ENCODE data around the gene PTPRE.

Gene PTPRE

DNA sequence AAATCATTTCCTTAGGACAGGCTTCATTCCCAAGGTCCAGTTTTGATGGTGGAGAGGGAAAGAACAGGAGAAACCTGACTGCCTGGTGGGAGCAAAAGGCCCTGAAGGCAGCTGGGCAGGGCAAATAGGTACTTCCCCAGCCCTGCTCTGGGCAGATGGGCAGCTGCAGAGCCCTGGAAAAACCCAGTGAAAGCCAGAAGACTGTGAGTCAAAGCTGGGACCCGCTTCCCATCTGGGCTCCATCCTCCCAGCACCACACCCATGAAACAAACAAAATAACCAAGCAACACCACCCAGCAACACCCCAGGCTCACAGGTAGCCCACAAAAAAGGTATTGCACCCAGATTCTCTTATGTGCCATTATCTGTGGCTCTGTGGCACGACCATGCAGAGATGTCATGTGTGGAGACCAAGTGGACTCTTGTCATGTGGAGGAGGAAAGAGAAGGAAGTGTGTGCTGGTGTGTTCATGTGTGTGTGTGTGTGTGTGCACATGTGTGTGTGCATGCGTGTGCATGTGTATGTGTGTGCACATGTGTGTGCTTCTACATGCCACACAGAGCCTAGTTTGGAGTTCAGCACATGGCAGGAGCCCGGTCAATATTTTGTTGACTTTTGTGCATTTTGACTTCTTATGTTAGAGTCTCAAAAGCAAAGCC lies 24.0 kb upstream of the PTPRE start:
- DNase-seq (ENCODE audit: low spot score), result no peak

DNA sequence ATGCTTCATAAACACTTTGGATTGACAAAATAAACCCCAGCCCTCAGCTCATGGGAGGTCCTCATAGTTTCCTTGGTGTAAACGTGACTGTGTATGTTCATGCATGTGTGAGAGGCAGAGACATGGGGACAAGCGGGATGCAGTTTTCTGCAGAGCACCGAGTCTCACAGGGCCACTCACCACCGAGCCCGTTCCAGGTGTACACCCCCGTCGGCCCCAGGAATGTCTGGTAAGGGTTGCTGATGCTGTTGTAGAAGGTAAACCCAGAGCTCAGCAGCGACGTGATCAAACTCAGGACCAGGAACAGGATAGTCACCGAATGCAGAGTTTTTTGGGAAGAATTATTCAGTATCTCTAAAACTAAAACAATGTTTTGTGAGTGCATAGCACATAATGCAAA lies 23.4 kb upstream of the PTPRE start:
- no peak for DNase-seq (ENCODE audit: low spot score)

DNA sequence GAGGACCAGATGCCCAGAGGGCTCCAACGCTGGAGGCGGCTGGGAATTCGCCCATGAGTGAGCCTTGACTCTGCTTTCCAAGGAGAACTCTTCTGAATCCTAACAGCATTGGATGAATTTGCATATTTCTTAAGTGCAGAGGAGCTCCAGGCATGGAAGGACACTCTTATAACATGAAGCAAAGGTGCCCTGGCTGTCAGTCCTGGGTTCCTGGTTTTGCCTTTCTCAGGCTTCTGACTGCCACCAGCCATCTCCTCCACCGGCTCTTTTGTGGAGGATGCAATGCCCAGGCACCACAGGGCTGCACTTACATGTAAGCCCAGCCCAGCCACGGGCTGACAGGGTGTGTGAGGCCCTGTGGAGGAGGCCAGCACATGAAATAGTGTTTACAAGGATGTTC lies 22.4 kb upstream of the PTPRE start:
- DNase-seq (ENCODE audit: low spot score), result no peak

DNA sequence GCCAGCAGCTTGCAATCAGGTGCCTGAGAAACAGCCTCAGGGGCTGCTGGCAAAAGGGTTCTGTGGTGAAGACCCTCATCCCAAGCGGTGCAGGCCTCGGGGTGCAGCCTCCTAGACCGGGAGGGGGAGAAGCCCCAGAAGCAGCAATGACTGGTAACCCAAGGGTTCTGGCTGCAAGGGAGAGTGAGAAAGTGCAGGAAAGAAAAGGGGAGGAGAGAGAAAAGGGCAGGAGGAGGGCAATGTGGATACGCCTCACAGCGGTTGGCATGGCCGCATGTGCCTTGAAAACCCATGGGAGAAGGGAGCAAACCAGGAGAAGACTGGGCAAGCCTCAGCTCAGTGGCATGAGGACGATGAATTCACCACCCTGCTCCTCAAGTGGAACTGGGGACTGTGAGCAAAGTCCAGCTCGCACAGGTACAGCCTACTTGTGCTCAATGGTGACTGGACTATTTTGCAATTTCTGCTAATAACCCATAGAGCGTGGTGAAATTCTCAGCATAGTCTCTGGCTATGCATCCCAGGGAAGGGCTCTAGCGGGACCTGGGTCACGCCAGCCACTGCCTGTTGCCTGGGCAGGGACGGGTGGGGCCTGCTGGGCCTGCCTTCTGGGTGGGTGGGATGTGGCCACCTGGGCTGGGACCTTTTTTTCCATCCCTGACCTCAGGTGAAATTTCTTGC lies 20.4 kb upstream of the PTPRE start:
- no peak for DNase-seq (ENCODE audit: low spot score)

DNA sequence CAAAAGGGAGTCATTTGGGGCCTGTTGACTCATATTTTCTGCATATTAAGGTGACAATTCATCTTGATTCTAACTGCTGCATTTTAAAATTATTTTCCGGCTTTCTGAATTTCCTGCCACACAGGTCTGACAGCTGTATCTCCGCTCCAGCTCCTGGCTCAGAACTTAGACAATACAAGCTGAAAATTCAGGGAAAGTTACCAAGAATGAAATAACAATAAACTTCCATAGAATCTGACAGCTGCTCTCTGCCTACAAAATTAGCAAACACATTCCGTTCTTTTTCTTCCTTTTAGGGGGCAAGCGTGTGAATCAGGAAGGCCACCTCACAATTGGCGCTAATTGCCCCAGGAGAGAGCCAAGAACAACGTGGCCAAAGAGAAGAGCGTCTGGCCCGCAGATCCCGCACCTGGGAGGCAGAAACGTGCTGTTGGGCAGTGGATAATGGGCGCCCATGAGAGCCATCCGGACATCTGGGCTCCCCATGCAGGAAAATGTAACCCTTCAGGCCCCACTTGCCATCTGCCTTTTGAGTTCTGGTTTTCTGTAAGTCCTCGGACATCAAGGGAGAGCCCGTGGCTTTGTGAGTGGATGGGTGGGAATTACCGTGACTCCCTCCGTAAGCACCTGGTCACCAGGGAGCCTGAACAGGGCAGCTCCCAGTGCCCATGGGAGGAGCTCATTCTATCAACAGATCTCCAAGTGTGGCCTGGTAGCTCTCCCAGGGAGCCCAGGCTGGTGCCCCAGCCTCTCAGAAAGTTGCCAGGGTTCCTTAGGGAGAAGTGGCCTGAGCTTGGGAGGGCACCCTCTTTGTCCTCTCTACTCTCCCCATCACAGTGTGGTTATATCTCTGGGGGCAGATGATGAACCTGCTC lies 19.1 kb upstream of the PTPRE start:
- no peak for DNase-seq (ENCODE audit: low spot score)

DNA sequence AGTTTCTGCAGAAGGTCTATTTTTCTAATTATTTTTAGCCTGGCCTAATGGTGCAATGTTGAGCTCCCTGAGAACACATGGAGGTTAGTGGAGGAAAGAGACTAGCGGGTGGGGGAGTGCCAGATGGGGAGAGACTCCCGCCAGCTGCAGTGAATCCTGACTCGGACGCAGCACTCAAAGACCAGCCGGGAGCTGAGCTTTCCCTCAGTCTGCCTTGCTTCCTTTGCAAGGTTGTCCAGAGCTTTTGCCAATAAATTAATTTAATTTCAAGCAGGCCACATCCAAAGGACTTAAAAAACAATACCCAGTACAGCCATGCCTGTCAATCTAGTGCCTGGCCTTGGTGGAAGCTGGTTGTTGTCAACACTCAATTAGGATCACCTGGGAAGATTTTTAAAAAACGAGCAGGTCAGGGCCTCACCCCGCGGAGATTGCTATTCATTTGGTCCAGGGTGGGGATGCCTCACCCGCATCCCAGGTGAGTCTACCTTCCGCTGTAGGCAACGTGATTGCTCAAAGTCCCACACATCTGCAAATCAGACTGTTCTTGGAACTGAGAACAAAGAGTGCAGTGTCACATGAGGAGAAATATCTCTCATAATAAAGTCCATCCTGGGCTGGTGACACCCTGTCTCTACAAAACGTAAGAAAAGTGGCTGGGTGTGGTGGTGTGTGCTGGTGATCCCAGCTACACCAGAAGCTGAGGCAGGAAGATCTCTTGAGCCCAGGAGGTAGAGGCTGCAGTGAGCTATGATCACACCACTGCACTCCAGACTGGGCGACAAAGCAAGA lies 18.2 kb upstream of the PTPRE start:
- no peak for DNase-seq (ENCODE audit: low spot score)

DNA sequence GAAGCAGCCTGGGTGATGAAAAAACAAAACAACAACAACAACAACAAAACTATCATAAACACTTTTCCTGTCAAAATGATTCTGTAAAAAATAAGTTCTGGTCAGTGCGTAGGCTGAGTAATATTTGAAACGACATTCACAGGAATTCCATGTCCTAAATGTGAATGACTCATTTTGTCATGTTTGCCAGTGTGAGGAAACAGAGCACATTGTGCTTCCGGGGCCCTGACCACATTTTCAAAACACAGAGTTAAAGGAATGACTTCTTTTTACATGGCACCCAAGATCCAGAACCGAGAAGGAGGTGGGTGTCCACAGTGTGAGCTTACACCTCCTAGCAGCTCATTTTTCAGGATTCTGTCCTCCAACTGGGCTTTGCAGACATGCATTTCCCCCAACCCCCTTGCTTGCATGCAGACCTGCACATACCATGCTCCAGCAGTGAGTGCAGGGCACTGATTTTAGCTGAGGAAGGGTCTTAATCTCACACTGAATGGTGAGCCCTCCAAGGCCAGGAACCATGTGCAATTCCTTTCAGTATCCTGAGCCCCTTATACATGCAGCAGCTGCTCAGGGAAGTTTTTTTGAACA lies 17.2 kb upstream of the PTPRE start:
- DNase-seq (ENCODE audit: low spot score), result no peak

DNA sequence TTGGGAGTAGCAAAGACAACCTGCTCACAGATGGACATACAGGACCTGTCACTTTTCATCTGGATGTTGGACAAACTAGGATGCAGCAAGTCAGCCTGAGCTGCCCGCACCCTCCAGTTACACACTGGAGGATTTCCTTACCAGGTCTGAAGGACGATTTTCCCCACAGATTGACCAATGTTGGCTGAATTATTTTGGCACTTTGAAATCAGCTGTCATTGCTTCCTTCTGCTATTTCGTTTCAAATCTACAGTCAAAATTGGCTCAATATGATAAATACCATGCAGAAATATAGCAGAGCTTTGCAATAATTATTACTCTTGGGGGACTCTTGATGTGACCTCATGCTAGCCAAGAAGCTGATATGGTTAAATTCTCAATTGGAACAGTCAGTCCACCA lies 16.7 kb upstream of the PTPRE start:
- no peak for DNase-seq (ENCODE audit: low spot score)

DNA sequence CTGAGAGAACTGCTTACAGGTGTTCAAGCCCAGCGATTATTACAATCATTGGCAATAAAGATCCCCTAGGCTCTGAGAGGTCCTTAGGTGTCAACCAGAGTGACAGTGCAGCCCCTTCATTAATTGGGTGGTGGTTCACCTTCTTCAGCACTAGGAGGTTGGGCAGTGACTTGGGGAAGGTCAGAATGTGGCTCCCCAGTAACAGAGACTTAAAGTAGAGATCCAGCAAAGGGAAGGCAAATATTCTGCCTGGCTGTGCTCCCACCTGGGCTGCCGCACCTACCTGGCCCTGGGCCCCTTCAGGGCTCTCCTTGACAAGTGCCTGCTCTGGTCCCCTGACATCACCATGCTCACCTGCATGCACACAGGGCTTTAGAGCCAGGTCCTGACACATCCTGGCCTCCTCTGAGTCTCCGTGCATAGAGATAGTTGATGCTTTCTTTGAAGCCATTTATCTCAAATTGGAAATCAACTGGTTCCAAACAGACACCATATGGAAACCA lies 16.0 kb upstream of the PTPRE start:
- DNase-seq (ENCODE audit: low spot score), result no peak

DNA sequence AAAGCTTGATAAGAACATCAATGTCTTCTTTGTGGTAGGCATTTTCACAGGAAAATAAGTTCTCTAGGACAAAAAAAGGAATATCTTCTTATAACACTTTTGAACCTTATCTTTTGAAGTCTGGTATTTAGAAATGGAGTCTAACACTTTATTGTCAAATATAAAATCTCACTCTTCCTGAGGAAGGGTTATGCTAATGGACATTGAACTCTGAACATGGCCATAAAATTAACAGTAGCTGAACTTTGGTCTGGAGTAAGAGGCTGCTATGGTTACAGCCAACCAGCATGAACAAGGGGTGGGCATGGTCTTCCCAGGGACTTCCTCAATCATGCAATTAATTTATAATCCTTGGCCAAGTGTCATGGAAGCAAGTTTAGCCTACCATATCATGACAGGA lies 14.2 kb upstream of the PTPRE start, which contains the start of gene CLRN3:
CLRN3 (minus strand) TSS at position 199 of the 400 bp plus-strand sequence; CDS start at position 42, 157 bp downstream.
- DNase-seq (ENCODE audit: low spot score), result no peak

DNA sequence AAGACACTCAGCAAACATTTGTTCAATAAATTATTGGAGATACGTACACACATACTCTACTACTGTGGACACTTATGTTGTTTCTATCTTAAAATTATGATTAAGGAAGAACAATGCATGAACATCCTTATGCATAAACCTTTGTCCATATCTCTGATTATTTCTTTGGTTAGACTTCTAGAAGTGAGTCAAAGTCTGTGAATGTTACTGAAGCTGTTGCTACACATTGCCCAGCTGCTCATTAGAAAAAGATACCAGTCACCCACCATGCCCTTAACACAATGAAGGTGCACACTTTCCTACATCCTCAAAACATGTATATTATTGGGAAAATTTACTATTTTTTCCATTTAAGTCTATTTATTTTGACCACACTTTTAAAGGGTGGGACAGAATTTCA lies 12.8 kb upstream of the PTPRE start:
- DNase-seq (ENCODE audit: low spot score), result no peak

DNA sequence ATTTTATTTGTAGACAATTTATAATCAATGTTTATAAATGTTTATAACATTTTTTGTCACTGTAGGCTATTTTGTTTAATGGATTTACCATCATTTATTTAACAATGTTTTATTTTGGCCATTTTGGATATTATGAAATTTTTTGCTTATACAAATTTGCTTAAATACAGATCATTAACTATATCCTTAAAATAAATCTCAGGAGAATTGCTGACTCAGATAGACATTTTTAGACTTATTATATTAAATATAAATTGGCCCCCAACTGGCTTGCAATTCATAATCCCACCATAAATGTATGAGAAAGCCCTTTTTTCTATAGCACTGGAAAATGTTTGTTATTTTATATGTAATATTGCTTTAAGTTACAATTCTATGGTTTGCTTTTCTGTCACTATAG lies 10.3 kb upstream of the PTPRE start:
- DNase-seq (ENCODE audit: low spot score), result no peak

DNA sequence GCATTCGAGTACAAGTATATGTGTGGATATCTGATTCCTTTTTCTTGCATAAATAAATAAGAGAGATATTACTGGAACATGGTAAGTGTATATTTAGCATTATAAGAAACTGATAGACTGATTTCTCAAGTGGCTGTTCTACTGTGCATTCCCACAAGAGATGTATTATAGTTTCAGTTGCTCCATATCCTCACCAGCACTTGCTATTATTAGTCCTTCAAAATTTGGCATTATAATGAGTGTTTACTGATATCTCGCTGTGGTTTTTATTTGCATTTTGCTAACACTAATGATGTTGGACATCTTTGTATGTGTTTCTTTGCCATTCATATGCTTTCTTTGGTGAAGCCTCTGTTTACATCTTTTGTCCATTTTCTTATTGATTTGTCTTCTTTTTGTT lies 9.7 kb upstream of the PTPRE start:
- no peak for DNase-seq (ENCODE audit: low spot score)

DNA sequence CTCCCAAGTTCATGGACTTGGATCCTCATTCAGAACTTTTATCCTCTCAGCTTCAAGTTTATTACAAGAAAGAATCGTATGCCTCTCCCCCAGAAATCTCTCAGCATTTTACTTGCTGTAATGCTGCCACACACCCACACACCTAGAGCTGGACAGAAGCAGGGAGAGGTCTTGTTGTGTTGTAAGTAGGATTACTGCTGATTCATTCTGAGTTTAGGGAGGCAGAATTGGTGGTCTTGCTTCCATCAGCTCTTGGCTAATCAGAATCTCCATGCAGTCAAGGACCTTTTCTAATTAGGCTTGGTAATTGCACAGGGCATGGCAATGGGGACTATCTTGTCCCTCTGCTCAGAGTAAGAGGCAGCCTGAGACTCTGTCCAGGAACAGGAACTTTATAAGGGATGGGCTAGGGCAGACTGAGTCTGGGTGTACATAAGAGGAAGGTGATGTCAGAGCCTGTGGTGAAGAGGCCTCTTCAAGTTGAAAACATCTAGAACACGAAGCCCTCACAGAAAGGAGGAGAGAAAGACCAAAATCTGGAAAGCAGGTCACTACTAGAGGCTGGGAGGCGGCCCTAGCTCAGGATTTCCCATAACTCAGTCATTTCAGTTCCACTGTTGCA lies 7.0 kb upstream of the PTPRE start:
- DNase-seq (ENCODE audit: low spot score), result peak; percentile 66

DNA sequence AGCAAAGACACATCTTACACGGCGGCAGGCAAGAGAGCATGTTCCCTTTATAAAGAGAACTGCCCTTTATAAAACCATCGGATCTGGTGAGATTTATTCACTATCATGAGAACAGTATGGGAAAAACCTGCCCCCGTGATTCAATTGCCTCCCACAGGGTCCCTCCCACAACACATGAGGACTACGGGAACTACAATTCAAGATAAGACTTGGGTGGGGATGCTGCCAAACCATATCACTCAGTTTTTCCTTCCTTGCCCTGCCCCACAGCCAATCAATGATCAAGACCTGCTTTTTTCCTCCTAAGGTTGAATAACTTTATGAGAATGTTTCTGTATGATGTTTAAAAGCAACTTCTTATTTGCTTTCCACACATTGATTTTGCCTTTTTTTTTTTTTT lies 3.1 kb upstream of the PTPRE start:
- DNase-seq (ENCODE audit: low spot score), result no peak

DNA sequence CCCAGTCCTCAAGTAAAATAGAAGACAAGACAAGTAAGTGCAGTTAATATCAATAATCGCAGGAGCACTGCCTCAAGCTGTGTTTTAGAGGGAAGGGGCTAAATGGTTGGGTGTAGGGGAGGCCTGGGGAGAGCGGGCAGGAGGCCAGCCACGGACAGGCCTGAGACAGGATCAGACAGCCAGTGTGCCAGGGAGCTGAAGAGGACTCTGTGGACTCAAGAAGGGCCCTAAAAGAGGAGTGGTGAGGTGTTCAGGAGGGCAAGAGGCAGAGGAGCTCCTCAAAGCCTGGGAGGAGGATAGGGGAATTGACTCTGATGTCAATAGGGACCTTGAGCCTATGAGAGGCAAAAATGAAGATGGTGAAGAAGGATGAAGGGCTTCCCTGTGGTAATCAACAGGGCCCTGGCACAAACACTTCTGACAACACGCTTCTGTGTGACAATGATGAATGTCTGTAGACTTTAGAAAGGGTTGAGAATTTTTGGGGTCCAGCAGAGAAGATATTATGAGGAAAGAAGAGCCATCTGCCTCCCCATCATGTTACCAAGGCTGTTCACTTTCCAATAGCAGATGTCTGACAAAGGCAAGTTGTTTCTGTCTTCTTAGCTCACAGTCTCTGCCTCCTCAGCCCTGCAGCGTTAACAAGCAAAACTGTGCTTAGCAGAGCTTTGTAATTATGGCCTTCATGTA lies 2.4 kb upstream of the PTPRE start:
- DNase-seq (ENCODE audit: low spot score), result no peak

DNA sequence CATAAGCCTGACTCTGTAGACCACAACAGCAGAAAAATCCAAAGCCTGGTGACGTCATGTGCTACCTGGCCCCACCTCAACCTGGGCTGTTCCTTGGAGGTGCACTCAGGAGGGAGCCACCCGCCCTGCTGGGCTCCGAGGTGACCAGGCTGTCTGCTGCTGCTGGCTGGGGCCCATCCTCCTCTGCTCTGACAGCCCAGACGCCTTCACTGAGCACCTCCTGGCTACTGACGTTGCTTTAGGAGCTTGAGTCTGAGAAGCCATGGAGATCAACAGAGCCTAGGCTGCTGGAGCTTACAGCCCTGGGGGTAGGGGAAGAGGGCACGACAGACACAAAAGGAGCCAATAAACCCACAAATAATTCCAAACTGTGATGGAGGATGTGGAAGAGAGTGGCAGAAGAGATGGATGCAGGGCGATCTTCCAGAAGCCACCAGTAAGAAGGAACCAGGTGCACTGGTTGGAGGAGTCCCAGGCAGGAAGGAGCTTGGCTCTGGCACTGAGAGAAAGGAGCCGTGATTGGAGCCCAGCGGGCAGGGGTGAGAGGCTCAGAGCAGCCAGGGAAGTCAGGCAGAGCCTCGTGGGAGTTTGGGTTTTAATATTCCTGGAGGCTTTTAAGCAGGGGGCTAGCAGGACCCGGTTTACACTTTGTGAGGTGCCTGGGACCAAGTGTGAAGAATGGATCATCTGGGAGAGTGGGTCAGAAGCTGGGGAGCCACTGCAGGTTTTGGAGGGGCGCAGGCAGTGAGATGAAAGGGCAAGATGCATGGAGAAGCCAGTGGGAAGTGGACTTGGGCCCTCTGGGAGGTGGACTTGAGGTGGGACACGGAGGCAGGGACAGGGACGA lies 1.7 kb upstream of the PTPRE start:
- DNase-seq (ENCODE audit: low spot score), result no peak

DNA sequence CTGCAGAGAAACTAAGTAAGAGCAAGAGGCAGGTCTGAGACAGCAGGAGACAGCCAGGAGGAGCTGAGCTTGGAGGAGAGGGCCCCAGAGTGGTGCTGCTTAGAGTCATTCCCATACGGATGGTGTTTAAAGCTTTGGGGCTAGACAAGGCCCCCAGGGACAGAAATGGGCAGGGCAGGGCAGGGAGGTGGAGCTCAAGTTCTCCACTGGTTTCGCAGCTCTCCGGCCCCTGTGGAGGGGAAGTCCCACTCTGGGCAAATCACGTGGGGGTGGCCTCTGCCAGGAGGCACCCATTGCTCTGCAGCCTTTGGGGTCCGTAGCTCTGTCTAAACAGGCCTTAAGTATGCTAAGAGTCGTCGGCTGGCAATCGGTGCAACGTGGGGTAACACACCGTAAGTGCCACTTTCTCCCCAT lies 1.0 kb upstream of the PTPRE start:
- peak; percentile 54 for DNase-seq (ENCODE audit: low spot score)

DNA sequence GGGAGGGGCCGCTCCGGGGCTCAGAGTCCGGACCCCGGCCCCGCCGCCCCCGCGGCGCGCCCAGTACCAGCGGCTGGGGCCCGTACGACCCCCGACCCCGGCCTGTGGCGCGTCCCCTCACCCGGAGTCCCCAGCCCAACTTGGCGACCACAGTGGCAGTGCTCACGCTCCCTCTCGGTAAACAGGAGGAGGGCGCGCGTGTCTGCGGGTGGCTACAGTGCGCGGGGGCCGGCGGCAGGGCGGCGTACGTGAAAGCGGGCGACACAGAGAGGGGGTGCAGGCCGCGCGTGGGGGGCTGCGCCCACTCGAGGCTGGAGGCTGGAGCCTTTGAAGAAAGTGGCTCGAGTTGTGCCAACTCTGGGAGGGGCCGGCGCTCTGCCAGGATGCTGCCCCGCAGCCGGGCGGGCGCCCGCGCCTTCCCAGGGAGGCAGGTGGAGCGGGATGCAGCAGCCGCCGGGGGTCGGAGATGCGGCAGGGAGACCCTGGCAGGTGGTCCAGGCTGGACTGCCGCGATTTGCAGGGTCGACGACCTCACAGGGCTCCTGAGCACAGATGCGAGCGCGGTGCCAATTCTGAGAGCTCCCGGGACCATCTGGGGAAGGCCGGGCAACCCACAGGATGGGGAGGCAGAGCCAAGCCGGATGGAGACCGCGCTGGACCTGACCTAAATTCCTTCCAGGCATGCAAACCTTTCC lies 655 bp downstream of the PTPRE start:
- DNase-seq (ENCODE audit: low spot score), result peak; percentile 68
